ENCODE measurements around the gene CRY2.

DNA sequence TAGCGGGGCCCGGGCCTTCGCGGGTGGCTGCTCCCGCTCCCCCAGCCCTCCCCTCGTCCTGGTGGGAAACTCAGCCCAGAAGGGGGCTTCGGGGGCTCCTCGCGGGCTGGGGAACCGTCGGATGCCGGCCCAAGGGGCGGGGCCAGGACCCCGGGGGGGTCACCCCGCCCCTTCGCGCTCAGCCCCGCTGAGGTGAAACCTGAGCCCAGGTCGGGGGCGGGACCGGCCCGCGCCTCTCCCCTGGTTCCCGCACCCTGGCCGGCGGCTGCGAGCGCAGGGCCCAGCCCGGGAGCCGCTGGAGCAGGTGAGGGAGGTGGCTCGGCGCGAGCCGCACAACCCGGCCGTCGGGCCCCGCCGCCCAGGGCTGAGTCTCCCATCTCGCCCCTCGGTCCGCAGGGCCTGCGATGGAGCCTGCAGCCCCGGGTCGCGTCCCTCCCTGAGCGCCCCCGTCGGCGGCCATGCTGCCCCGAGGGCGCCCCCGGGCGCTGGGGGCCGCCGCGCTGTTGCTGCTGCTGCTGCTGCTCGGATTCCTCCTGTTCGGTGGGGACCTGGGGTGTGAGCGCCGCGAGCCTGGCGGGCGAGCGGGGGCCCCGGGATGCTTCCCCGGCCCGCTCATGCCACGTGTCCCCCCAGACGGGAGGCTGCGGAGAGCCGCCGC lies 75.3 kb downstream of the CRY2 start, which contains the start of gene LARGE2:
- TF ChIP-seq EZH2 (IDR thresholded peaks at IDR 0.05; ENCODE audit: low read length, missing control alignments) = no peak
- TF ChIP-seq, protein P1, sequence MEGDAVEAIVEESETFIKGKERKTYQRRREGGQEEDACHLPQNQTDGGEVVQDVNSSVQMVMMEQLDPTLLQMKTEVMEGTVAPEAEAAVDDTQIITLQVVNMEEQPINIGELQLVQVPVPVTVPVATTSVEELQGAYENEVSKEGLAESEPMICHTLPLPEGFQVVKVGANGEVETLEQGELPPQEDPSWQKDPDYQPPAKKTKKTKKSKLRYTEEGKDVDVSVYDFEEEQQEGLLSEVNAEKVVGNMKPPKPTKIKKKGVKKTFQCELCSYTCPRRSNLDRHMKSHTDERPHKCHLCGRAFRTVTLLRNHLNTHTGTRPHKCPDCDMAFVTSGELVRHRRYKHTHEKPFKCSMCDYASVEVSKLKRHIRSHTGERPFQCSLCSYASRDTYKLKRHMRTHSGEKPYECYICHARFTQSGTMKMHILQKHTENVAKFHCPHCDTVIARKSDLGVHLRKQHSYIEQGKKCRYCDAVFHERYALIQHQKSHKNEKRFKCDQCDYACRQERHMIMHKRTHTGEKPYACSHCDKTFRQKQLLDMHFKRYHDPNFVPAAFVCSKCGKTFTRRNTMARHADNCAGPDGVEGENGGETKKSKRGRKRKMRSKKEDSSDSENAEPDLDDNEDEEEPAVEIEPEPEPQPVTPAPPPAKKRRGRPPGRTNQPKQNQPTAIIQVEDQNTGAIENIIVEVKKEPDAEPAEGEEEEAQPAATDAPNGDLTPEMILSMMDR (conservative IDR thresholded peaks at IDR 0.05 in 1 of 2, IDR thresholded peaks at IDR 0.05 in 1 of 2; ENCODE audit: low read depth in 1 of 2, low read length in 2 of 2) = no peak

Measured in fibroblast of lung (primary cell).